Progenitor cell of endocrine pancreas (in vitro differentiated cells): ENCODE measurements around the gene PNMA8B. TPM values are rescaled to one million over a fixed set of nuclear protein-coding genes. Genes with fewer than 3 reads are reported as not detected.

Experiments used
- DNase-seq: peaks from one replicate; pipeline ENCODE4 v3.0.0; 2021; ENCODE audit warnings: low spot score; ENCODE audit not compliant: unreplicated experiment
- H3K27ac Mint-ChIP-seq: 2 replicates; pipeline ENCODE4 v1.8.0; 2021; ENCODE audit warnings: mild to moderate bottlenecking, moderate library complexity, mixed read lengths
- H3K27me3 Mint-ChIP-seq: 2 replicates; pipeline ENCODE4 v1.8.0; 2021; ENCODE audit warnings: mixed read lengths
- H3K36me3 Mint-ChIP-seq: 2 replicates; pipeline ENCODE4 v1.8.0; 2022; ENCODE audit warnings: mixed read lengths; ENCODE audit not compliant: insufficient read depth
- H3K4me1 Mint-ChIP-seq: 2 replicates; pipeline ENCODE4 v1.8.0; 2021; ENCODE audit warnings: low read depth, mixed read lengths
- H3K4me3 Mint-ChIP-seq: 2 replicates; pipeline ENCODE4 v1.8.0; 2021; ENCODE audit warnings: low read depth, mild to moderate bottlenecking, moderate library complexity, mixed read lengths
- H3K9me3 Mint-ChIP-seq: 2 replicates; pipeline ENCODE4 v1.8.0; 2021; ENCODE audit warnings: low read depth, mixed read lengths
- CTCF ChIP-seq: fragments of 200-600 bp; sonication (generic); IDR thresholded peaks from one replicate; pipeline ENCODE4 v1.5.0; 2021; ENCODE audit warnings: antibody characterized with exemption, mild to moderate bottlenecking; ENCODE audit not compliant: unreplicated experiment
- total RNA-seq: library from RNA; stranded (reverse); gene quantifications from 2 replicates; pipeline ENCODE4 v1.2.1, GENCODE V29; 2021

Gene PNMA8B
- total RNA-seq, 1 donor from 2014 or later = 2.1 TPM

GRCh38 chr19:46460981-46461380 lies 34.7 kb downstream of the PNMA8B start:
- H3K4me3 Mint-ChIP-seq = no peak overlapping the region
- H3K27me3 Mint-ChIP-seq = no peaks in the 10 kb centered on the region
- no peak for DNase-seq
- no peaks in the 10 kb centered on the region for H3K9me3 Mint-ChIP-seq
- no peak for TF ChIP-seq CTCF
- H3K36me3 Mint-ChIP-seq = peaks cover 3% of the 10 kb centered on the region
- no peak overlapping the region for H3K27ac Mint-ChIP-seq
- no peaks in the 10 kb centered on the region for H3K4me1 Mint-ChIP-seq

- Mint-ChIP-seq H3K36me3 (peaks cover 3% of the 10 kb centered on the region), H3K4me3 (no peak overlapping the region), H3K27ac (no peak overlapping the region), H3K27me3 (no peaks in the 10 kb centered on the region), H3K4me1 (no peaks in the 10 kb centered on the region), H3K9me3 (no peaks in the 10 kb centered on the region)
- TF ChIP-seq CTCF = no peak
- DNase-seq = no peak
Observed at GRCh38 chr19:46460055-46460454, 35.6 kb downstream of the PNMA8B start.

GRCh38 chr19:46456930-46457329 lies 38.7 kb downstream of the PNMA8B start:
- DNase-seq = no peak
- no peaks in the 10 kb centered on the region for H3K9me3 Mint-ChIP-seq
- H3K27ac Mint-ChIP-seq = no peak overlapping the region
- TF ChIP-seq CTCF = no peak
- H3K4me3 Mint-ChIP-seq = no peak overlapping the region
- H3K27me3 Mint-ChIP-seq = no peaks in the 10 kb centered on the region
- H3K36me3 Mint-ChIP-seq = no peaks in the 10 kb centered on the region
- no peaks in the 10 kb centered on the region for H3K4me1 Mint-ChIP-seq

- Mint-ChIP-seq H3K4me3 (no peak overlapping the region), H3K27ac (no peak overlapping the region), H3K9me3 (peaks cover 7% of the 10 kb centered on the region), H3K36me3 (no peaks in the 10 kb centered on the region), H3K27me3 (no peaks in the 10 kb centered on the region), H3K4me1 (no peaks in the 10 kb centered on the region)
- TF ChIP-seq CTCF = no peak
- no peak for DNase-seq
Observed at GRCh38 chr19:46454244-46454643, 41.4 kb downstream of the PNMA8B start.

- H3K36me3 Mint-ChIP-seq = no peaks in the 10 kb centered on the region
- DNase-seq = no peak
- no peak for TF ChIP-seq CTCF
- no peaks in the 10 kb centered on the region for H3K27me3 Mint-ChIP-seq
- no peak overlapping the region for H3K4me3 Mint-ChIP-seq
- no peak overlapping the region for H3K27ac Mint-ChIP-seq
- H3K4me1 Mint-ChIP-seq = no peaks in the 10 kb centered on the region
- peaks cover 7% of the 10 kb centered on the region for H3K9me3 Mint-ChIP-seq
Observed at GRCh38 chr19:46453661-46454060, 42.0 kb downstream of the PNMA8B start.
